CD4-positive, alpha-beta T cell treated with Interleukin-6 for 4 hours (primary cell): Measurements from ENCODE around the gene ZBP1.

Experiments
- DNase-seq: peaks from one replicate; pipeline ENCODE4 v3.0.0-alpha.2; 2020; ENCODE audit warnings: mixed read lengths

The ZBP1 gene

DNA sequence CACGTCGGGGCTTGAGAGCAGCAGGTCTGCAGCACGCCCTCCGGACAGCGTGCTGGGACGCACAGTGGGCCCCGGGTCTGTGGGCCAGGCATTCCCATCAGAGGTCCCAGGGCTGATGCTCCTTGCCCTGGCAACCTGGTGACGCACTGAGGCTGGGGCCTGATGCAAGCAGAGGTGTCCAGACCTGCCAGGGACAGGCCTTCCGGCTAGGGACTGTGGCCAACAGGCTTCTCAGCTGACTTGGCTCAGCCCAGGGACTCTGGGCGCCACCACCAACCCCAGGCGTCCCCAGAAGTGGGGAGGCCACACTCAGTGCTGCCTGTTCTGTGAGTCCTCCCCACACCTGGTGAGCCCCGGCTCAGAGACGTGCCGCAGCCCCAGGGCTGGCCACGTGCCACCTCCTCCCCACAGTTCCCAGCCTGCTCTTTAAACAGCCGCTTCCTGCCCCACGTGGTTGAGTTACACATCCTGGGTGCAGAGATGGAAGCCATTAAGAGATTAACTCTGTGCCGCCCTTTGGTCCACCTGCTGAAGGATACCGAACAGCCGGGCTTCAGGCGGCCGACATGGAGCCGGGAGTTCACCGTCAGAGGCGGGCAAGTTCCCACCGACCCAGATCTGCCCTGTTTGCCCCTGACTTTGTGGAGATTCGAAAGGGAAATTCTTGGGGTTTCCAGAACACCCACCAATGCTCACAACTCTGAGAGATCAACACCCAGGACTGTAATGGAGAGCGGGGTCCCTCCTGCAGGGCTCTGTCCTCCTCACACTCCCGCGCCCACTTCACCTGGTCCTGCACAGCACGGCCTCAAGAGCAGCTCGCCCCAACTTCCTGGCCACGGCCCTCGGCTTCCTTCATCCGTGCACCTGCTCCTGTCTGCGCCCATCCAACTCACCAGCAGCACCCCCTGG, 37.6 kb upstream of the ZBP1 start:
- peak; percentile 76 for DNase-seq

DNA sequence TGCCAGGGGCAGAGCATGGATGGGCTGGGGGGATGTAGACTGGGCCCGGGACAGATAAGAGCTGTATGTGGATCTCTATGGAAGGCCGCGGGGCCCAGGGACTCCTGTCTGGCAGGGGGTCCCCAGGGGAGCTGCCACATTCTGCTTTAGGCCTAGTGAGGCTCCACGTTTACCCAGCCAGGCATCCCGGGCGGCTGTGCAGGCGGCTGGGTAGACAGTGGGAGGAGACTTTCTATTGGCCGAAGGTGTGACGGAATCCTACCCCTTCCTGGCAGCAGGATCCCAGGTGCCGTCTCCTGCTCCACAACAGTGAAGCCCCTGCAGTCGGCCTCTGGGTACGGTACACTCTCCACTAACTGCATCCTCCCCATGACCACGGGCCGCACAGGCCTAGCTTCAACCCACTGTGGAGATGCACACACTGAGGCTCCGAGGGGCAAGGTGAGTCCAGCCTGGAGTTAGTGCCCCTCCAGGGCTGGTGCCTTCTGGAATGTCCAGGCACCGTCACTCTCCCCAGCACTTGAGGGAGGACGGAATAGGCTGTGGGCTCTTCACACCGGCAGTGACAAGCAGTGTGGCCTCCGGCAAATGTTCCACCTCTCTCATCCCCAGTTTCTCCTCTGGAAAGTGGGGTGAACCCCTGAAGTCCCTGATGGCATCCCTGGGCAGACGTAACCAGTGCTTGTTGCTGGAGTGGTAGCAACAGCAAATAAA, 36.8 kb upstream of the ZBP1 start:
- DNase-seq = no peak

DNA sequence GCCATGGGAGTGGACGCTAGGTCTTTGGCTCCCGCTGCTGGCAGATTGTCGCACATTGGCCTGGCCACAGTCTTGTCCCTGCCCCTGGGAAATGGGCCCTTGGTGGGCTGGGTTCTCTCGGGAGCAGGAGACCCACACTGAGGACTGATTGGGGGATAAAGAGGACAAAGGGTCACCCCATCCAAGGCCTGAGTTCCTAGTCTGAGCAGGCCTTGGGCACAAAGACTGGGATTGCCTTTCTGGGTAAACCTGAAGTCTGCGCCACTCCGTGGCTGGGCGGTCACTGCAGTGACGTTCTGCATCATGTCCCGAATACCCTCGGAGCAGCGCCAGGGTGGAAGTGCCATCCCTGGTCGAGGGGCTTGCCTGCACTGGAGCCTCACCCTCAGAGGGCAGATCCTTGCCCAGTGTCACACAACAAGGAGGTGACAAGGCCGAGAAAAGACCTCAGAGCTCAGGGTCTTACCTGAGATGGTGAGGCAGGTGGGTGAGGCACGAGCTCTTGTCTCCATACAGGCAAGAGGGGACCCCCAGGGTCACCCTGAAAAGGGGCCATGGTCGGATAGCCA, 36.1 kb upstream of the ZBP1 start:
- no peak for DNase-seq

DNA sequence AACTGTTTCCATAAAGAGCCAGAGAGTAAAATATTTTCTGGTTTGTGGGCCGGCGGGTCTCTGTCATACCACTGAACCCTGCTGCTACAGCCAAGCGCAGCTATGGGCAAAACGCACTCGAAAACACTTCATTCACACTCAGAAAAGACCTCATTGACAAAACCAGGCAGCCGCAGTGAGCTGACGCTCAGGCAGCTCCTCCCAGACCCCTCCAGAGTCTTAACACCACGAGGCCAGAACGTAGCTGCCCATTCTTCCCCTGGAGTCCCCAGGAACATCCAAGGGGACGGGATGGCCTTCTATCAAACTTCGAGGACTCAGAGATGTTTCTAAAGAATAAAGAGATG, 35.6 kb upstream of the ZBP1 start:
- DNase-seq = no peak

DNA sequence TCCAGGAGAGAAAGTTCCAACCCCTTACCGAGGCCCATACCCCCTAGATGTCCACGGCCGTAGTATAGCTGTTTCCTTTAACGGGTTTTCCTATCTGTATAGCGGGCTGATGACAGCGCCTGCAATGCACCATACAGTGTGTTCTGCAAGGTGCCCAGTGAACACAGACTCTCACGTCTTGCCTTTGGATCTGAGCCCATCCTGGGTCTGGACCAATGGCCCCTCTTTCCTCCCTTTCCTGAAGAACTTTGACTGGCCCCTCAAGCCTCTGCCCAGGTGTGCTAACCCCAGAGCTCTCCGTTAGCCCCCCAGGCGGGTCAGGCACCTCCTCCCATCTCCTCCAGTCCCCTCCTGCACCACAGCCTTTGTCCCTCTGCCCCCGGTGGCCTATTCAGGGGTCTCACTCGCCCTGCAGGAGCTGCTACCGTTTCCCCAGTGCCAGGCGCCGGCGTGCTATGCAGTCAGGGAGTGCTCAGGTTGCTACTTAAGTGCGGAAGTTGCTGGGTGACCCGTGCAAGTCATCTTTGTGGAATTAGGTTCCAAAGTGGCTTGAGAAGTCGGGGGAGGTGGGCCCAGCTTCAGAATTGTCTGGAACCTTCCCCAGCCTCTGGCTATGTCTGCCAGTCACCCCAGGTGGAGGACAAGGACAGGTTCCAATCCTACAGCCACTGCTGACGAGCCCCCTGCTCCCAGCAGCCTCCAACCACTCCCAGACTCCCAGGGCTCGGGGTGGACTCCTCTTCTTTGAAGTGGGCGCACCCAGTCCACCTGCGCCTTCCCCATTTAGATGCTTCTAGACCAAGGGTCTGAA, 35.0 kb upstream of the ZBP1 start:
- DNase-seq = no peak

DNA sequence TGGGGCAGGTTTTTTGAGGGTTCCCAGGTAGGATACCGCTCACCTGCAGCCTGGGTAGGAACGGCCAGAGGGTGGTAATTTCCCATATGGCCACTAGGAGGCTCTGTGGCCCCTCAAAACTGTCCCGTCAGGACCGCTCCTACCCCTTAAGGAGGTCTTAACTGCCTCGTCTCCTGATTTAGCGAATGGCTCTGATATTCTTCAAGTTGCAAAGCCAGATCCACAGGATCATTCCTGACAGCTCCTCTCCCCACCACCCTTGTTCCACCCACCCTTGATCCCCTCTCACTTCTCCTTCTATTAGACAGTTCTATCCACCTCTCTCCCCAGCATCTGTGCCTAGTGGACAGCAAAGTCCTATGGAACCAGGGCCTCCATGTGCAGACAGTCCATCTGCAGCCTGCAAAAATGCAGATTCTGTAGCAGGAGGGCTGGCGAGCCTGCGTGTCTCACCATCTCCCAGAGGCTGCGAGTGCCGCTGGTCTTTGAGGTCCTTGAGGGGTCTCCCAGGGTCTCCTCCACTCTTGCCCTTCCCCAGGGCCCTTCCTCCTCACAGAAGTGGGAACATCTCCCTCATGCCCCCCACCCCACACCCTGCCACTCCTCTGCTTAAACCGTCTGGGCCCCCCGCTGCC, 34.3 kb upstream of the ZBP1 start:
- DNase-seq = peak; percentile 69

DNA sequence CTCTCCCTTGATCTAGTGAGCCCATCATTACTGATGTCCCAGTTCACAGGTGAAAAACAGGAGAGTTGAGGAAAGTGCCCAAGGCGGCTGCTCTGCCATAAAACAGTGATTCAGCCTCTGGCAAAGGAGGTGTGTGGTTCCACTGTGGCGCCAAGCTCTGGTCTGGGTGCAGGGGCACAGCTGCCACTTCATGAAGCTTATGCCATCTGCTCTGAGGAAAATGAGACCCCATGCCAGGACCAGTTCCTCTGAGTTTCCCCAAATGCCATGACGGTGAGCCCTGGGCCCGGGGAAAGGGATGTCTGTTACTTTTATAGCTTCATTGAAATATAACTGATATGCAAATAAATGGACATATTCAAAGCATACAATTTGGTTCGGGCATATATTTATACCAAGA, 33.7 kb upstream of the ZBP1 start:
- no peak for DNase-seq

DNA sequence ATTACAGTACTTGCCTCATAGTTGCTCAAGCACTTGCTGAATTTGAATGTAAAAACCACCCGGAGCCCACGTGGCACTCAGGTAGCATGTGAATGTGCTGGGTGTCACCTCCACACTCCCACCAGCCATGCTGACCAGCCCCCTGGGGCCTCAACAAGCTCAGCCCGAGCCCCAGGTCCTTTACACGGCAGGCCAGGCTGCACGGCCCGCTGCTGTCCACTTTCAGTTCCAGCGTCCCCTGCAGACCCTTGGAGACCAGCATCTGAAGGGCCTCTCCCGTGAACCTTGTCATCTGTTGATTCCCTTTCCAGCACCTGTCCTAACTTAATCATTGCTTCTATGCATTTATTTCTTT, 33.3 kb upstream of the ZBP1 start:
- no peak for DNase-seq

DNA sequence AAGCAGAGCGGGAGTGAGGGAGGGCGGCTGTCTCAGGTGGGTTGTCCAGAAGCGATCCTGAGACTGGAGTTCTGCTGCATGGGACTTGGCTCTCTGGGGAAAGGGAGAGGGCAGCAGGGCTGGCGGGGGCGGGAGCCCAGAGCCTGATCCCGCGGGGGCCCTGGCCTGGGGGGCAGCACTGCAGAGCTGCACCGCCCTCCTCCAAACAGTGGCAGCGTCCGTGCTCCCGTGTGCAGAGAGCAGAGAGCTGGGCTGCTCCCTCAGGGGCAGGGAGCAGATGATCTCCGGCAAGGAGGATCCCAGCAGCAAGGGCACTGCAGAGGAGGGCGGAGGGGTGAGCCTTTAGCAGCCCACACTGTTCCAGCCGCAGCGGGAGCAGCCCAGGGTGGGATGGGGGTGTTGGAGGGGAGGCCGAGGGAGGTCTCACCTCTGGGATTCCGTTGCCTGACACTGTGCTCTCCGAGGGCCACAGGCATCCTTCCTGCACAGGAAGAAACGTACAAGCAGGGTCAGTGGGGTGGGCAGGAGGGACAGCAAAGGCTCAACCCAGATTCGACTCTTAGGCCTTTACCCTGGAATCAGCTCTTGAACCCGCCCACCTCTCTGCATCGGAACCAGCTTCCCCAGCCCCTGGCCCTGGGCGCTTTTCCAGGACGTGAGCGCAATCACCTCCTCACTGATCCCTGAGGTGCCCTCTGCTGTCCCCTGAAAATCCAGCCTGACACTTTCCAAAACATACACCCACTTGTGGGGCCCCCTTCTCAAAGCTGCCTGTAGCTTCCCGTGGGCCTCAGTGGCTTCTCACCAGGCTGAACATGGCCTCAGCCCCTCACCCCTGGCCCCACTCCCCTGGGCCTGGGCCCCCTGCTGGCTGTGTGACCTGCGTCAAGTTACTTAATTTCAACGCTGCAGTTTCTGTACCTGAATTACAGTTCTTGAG, 32.6 kb upstream of the ZBP1 start:
- no peak for DNase-seq

DNA sequence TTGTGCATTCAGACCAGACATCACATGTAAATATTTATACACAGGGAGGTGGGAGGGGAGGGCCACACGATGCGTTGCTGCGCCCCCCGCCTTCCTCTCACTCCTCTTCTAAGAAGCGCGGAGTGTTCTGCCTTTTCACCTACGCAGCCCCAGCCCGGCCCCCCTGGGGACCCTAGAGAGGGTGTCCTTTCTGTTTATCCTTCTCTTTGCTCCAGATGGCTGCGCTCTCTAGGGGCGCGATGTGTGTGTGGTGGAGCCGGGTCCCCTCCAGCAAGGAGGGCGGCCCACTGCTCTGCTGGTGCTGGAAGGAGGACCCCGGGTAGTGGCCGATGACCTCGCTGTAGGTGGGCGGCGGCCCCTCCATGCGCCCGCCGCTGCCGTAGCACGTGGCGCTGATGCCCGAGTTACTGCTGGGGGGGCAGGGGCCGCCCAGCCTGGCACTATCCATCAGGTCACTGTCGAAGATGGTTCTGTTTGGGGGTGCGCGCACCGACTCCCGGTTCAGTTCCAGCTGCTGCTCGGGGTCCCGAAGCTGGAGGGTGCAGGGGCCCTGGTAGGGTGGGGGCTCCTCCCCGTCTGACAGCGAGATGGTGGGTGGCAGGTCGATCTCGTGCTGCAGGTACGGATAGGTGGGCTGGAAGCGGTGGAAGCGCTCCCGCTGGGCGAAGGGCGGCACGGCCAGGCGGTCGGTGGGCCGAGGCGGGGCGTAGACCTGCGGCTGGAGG, 31.8 kb upstream of the ZBP1 start:
- DNase-seq = no peak

DNA sequence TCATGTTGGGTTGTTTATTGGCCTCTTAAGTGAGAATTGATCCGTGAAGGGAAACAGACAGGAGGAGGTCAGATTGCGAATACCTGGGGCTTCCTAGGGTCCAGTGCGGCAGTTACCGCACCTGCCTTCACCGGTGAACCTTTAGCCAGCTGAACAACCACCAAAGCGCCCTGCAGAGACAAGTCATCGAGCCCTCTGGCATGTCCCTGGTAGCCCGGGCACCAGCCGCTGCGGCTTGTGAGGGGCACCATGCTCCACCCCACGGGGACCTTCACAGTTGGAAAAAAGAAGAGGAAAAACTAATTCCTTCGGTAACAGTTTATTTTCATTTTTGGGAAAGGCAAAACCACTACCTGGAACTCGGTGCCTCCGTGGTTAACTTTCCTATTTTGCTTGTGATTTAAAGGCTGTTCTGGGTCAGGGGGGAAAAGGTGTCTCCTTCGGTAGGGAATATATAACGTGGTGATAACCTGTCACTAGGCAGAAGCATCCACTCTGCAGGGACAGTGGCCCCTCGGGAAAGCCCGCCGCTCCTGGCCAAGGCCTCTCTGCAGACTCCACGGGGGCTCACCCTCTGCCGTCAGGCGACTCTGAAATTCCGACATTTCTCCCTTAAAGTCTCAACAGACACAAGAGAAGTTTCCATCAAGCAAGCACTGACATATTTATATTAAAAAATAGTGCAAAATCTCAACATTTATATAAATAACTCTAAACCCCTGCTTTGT, 30.7 kb upstream of the ZBP1 start:
- no peak for DNase-seq

DNA sequence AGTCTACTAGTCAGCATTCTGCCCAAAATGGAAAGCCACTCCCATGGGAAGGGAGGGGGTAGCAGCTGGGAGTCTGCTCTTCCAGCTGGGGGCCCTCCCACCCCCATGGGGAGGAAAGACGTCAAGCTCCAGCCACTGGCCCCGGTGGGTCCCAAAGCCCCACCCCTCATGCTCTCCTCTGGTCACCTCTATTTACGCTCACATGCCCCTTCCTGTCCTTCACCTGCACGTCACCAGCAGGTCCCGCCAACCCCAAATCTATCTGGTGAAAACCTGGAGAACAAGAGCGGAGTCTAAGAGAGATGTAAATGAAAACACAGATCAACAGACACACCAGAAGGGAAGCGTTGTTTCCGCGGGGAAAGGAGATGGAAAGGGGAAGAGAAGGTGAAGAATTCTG, 30.0 kb upstream of the ZBP1 start:
- DNase-seq = no peak

DNA sequence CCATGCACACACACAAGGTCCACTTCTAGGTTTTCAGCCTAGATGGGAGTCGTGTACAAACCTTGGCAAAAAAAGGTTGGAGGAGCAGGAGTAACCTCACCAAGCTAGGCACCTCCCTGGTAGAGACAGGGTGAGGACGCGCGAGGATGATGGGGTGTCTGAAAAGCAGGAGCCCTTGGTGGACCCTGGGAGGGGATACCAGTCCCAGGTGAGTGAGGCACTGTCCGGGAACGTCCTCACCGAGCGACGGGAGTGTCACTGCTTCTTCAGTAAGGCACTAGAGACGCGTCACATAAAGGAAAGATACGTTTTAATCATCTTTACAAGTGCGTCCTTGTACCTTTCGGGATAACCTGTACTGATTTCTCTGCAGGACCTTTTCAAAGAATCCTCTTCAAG, 29.4 kb upstream of the ZBP1 start:
- no peak for DNase-seq

DNA sequence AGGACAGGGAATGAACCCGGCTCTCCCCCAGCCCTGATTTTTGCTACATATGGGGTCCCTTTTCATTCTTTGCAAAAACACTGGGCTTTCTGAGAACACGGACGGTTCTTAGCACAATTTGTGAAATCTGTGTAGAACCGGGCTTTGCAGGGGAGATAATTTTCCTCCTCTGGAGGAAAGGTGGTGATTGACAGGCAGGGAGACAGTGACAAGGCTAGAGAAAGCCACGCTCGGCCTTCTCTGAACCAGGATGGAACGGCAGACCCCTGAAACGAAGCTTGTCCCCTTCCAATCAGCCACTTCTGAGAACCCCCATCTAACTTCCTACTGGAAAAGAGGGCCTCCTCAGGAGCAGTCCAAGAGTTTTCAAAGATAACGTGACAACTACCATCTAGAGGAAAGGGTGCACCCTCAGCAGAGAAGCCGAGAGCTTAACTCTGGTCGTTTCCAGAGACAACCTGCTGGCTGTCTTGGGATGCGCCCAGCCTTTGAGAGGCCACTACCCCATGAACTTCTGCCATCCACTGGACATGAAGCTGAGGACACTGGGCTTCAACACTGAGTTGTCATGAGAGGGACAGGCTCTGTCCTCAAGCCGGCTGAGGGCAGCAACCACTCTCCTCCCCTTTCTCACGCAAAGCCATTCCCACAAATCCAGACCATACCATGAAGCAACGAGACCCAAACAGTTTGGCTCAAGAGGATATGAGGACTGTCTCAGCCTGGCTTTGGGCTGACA, 28.8 kb upstream of the ZBP1 start:
- no peak for DNase-seq

DNA sequence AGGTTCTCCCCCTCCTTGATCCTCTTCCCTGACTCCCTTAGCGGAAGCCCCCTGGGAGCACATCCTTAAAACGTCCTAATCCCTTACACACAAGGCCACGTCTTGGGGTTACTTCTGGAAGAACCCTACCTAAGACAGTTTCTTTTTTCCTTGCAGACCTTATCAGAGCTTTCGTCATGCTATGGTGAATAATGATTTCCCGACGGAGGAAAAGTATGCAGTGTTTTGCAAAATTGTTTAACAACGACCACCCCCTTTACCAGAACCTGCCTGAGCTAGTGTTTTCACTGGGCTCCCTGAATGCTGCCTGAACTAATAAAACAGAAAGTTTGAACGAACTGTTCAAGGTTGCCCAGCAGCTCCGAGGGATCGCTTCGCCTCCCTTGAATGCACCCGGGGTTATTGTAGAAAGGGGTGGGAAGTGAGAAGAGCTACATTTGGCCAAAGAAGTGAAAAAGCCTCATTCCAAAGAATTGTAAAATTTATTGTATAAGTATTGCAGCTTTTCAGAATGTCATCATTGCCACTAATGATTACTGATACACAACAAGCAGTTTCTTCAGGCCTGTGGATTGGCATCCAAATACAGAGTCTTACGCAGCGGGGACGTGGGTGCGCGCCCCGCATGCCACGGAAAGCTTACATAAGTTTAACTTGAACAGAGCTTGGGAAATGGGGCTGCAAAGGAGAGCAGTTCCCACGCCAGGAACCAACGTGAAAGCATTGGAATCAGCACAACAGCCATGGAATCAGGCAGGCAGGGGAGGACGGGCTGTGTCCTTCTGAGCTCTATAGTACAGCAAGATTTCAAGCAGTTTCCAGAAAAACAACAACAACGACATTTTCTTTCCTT, 27.9 kb upstream of the ZBP1 start:
- no peak for DNase-seq

DNA sequence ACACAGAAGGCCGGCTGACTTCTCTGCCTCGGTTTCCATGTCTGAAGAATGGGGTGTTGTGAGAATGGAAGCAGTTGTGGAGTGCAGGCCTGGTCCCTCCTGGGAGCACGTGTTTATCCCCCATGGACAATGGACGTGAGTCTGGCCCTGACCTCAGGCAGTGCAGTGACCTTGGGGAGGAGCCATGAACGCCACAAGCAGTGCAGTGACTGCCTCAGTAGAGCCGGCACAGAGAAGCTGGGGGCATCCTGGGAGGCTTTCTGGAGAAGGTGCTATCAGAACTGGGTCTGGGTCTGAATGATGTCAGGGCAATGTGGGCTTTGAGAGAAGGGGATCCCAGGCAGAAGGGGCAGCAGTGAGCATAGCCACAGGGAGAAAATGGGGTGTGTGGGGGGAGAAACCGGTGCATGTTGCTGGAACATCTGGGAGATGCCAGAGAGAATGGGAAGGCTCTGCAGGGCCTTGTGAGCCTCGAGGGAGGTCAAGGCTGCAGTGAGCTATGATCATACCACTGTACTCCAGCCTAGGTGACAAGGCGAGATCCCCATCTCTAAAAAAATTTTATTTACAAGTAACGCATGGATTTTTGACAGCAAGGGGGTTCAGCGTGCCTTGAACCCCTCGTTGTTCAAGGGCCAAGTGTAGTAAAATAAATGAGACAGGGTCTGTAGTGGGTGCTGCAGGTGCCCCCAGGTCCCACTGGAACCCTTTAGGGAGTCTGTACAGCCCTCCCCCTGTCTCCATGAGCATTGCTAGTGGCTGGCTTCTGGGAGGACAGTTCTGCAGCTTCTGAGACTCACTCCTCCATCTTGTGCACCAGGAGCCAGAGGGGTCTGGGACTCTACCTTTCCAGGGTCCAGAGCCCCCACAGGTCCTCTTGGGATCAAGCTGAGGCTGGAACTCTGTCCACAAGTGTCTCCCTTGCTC, 27.0 kb upstream of the ZBP1 start:
- DNase-seq = no peak

DNA sequence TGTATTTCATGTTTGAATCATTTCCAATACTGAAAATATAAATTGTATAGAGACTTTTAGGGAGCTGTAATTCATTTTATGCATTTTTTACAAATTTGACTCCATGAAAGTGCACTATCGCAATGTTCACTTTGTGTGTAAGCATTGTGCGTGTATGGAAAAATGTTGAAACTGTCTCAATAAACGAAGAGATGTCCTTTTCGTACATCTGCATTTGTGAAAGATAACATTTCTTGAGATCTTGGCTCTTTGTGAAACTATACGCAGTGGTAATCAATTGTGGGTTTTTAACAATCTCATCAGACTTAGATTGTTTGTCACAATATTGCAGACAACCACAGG, 18.6 kb upstream of the ZBP1 start:
- DNase-seq = no peak
